NCI-H774 (cell line): Measurements from ENCODE around the gene TIMM21.

Source experiments
- DNase-seq: peaks from one replicate; lab custom pipeline; 2025; lab: John Stamatoyannopoulos, UW

TIMM21 gene, protein sequence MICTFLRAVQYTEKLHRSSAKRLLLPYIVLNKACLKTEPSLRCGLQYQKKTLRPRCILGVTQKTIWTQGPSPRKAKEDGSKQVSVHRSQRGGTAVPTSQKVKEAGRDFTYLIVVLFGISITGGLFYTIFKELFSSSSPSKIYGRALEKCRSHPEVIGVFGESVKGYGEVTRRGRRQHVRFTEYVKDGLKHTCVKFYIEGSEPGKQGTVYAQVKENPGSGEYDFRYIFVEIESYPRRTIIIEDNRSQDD

DNA sequence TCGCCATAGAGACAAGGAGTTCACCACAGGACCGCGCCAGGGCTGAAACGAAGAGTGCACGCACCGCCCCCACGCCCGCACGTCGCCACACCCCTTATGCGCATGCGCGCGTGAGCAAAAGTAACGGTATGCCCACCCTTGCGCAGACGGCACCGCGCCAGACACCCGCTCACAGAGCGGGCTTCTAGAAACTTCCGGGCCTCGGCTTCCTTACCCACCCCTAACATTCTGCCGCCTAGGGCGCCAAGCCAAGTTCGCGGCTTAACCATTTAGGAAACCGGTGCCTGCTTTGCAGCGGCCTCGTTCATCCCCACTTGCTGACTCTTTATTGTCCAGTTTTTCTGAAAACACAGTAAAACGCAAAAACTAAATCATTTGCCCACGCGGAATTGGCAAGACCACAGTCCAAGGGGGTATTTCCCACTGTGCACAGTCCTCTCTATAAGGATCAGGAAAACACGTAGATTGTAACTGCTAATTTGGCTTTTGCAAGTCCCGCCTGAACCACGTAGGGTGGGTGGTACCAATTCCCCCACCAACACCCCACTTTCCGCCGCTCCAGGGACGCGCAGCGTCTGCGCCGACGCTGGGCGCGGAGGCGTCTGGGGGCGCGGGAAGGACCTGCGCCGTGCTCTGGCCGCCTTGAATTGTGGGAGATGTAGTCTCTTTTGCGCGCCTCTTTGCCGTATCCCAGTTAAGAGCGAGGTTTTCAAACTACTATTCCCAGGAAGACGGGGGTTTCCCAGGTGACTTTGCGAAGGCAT, at the start of gene TIMM21, which contains the start of gene FBXO15:
TSS of gene TIMM21 (plus strand) at position 745 of the 764 bp plus-strand sequence. CDS start 286 bp downstream, outside the sequence.
TSS of gene FBXO15 (minus strand) at position 56 of the 764 bp plus-strand sequence. CDS start at position 7, 49 bp downstream.
- peak; percentile 96 for DNase-seq

DNA sequence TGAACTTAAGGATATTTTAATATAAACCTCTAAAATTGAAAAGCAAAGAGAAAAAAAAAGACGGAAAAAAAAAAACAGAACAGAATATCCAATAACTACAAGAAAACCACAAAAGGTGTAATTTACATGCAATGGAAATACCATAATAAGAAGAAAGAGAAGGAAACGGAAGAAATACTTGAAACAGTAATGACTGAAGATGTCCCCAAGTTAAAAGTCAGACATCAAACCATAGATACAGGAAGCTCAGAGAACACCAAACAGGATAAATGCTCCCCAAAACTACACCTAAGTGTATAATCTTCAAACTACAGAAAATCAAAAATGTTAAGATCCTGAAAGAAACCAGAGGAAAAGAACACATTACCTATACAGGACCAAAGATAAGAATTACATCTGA, 39.9 kb upstream of the TIMM21 start:
- DNase-seq, result no peak

DNA sequence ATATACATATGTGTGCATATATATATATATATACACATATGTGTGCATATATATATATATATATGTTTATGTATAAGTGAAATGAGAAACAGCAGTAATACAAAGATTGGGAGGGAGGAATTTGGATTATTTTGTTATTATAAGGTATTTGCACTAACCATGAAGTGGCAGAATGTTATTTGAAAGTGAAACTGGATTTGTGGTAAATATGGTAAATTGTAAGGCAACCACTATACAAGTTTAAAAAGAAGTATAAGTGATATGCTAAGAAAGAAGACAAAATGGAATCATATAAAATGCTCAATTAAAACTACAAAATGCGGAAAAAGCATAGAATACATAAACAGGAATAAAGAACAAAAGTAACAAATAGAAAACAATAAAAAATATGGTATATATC, 38.2 kb upstream of the TIMM21 start:
- no peak for DNase-seq

DNA sequence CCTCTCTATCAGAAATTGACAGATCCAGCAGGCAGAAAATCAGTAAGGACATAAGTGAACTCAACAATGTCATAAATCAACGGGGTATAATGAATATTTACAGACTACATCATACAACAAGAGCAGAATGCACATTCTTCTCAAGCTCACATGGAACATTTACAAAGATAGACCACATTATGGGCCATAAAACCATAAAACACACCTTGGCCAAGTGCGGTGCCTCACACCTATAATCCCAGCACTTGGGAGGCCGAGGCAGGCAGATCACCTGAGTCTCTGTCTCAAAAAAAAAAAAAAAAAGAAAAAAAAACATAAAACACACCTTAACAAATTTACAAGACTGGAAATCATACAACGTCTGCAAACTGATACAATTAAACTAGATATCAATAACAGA, 37.3 kb upstream of the TIMM21 start:
- DNase-seq, result no peak

DNA sequence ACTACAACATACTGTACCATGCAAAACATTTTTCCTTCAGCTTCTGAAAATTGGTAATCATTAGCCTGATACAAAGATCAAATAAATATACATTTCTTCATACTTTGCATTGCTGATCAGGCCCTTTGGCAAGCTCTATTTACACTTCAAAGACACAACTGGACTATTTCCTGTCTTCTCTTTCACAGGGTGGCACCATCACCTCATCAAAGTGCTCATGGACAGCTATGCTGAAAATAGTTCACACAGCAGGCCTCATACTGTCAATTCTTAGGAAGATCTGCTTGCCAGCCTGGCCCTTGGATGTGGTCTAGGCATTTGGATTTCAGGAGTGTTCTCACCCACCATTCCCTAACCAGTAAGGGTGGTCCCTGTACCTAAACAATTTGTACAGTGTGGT, 34.6 kb upstream of the TIMM21 start:
- DNase-seq, result no peak

DNA sequence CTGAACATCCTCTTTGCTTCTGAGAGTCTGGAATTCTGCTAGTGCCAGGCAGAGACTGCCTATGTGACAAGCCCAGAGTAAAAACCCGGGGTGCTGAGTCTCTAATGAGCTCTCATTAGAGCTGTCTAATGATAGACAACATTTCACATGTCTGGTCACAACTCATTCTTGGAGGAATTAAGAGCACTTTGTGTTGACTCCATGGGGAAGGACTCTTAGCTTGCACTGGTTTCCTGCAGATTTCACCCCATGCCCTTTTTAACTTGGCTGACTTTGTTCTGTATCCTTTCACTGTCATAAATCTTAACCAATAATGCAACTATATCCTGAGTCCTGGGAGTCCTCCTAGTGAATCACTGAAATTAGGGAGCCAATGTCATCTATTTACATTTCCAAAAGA, 34.2 kb upstream of the TIMM21 start:
- DNase-seq, result no peak

DNA sequence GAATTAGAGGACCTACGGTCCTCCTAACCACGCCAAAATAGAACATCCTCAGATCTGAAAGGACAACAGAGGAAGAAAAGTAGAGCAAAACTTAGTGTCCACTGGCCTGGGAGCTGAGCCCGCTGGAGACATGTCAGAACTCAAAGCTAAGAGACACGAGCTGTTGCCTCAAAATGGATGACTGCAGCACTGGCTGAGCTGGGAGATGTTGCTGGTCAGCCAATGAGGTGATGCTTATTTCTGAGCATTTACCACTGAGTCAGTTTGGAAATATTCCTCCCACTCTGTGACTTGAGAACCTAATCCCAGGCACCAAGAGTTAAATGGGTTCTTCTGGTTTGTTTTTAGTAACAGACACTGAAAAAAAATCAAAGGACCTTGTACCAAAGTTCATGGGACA, 33.3 kb upstream of the TIMM21 start:
- DNase-seq, result no peak

DNA sequence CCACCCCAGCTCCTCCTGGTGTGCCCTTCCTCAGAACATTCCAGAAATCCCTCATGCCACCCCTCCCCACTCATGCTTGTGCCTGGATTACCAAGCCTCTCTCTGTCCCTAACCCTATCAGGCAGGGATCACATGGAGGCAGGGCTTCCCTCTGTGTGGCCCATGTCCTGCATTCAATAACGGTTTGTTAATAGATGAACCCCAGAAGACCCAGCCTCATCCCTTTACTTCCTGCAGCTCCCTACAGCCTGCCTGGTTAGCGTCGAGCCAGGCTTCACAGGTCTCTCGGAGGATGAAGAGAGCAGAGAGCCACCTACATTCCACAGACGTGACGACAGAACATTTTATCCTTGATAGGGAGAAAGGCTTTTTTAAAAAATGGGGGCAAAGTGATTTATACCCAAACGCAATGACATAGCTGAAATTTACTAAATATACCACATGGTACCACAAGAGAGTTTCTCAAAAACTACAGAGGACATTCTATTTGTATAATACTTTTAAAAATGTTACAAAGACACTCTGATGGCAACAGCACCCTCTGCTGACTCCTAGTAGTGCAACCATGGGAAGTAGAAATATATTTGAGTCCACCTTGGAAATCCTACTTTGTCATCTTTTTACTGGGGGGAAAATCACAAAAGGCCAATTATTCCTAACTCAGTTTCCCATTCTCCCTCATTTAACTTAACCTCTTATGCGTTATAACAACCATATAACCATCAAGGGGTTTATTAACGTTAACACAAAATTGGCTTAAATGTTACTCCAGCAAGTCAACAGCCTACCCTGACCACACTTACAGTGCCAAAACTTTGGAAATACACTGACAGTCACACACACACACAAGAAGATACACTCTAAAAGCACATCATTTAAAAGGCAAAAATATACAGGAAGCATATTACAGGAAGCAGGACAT, 31.4 kb upstream of the TIMM21 start:
- DNase-seq, result peak; percentile 11

DNA sequence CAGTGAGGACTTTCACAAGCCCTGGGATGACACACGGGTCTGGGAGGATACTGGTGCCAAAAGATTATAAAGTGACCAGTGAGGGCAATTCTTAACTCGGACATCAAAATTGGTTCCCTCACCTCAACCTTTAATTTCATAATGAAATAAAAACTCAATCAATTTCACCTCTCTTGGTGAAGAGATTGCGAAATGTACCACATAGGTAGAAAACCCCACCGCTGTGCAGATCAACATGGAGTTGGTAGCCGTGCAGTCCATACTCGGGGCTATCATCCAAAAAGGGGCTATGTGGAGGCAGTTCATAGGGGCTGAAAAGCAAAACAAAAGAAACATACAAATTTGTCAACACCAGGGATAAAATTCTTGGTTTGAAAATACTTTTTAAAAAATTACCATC, 25.1 kb upstream of the TIMM21 start:
- no peak for DNase-seq

DNA sequence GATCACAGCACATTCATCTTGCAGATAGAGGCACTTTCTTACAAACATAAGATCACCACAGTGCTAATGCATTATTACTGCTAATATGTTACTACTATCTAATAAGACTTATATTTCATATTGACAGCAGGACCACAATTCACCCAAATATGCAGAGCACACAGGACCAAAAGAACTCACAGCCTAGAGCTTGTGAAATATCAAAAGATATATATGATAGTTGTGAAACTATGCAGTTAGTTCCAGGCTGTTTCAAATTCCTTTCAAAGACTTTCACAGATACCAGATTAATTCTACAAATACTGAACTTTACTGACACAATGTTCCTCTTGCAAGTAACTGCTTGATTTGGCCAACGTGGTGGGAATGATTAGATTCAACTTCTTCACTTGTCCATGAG, 23.7 kb upstream of the TIMM21 start:
- DNase-seq, result no peak

DNA sequence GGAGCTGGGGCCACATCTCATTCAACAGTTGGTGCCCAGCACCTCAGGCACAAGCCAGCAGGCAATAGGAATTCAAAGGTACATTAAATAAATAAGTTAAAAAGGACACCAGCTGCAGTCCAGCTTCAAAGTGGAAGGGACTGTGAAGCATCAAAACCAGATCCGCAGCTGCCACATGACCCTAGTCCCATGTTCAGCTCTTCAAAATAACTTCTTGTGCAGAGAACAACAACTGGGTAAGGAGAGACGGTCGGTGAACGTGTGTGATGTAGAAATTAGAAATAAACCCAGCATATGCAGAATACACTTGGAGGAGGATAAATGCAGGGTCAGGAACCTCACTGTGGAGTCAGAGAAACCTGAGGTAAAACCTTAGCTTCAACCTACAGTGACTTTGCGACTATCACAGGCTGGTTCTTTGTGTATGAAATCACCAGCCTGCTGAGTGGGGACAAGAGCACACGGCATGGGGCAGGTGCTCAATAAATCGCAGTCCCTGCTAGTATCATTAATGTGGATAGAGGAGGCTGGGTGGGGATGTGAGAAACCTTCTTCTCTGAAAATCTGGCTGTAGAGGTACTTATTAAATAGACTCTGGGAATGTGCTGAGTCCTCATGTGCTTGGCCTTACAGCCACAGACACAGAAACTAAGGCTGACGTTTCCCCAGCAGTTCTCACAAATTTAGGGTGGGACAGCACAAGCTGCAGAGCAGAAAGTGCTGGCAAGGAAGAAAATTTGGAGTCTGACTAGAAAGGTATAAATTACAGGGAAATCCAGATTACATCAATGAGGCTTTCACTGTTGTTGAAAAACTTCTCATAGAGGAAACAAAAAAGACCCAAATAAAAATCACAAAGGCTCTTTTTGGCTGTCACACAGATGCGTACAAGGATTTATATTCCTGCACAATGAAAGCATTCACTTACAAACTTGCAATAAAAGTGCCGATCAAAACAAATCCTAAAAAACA, 21.4 kb upstream of the TIMM21 start:
- no peak for DNase-seq

DNA sequence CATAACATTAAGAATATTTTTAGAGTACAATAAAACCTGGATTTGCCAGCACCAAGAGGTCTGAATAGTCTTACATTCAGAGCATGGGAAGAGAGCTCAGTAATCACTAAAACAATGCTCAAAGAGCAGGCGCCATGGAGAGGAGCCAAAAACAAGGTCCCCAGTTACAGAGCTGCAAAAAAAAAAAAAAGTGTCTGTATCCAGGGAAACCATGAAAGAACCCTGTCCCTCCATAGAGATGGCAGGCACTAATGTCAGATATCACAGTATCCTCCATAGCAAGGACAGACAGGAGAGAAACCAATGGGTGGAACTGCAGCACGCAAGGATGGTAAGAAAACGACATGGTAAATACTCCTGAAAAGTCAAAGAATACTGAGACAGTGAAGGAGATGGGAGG, 20.2 kb upstream of the TIMM21 start:
- no peak for DNase-seq

DNA sequence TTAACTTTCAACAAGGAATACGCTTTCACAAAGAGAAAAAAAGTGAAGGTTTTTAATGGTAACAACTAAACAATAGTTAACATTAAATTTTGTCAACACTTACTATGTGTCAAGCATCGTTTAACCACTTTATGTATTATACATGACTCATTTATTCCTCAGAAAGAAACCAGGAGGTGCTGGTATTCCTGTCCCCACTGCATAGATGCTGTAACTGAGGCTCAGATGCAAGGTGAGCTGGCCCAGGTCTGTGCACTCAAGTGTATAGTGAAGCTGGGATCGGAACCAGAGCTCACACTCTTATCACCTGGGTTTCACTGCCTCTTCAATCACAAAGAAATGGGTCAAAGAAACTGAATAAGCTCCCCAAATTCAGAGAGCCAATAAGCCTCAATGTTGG, 17.2 kb upstream of the TIMM21 start:
- no peak for DNase-seq

DNA sequence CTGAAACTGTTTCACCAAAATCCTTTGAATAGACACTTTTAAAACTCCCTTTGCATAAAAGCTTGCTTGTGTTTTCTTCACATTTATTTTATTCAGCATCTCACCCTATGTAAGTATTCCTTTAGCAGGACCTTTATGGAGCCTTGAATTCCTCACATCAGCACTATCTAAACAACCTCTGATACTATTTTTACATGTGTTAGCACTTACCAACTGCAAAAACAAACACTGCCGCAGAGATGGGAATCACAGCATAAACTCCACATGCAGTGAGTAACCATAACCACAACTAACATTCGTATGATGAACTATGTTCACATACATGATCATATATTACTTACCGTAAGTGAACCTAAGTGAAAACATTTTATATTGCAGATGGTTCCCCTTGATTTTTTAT, 16.1 kb upstream of the TIMM21 start:
- DNase-seq, result no peak

DNA sequence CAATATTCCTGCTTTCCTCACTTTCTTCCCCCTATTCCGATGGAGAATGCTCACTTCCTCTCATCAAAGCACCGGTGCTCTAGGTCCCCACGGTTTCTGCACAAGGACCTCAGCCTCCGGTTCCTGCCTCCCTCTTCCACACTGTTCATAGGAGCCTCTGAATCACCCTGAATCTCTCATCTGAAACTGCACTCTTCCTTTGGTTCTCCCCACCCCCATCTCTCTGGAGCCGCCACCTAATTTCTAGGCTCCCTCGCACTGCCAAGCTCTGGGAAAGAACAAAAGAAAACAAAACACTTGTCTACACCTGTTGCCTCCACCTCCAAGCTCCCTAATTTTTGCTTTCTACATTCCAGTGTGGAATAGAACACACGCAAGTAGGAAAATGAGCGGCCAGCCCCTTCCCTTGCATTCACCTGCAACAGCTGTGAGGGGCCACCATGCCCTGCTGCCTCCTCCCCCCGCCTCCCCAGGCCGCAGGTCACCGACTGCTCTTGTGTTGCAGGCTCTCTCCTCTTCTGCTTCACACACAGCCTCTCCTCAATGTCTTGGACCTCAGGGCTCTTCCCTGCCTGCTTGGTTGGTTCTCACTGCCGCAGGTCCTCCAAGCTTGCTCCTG, 10.3 kb upstream of the TIMM21 start:
- DNase-seq, result no peak

DNA sequence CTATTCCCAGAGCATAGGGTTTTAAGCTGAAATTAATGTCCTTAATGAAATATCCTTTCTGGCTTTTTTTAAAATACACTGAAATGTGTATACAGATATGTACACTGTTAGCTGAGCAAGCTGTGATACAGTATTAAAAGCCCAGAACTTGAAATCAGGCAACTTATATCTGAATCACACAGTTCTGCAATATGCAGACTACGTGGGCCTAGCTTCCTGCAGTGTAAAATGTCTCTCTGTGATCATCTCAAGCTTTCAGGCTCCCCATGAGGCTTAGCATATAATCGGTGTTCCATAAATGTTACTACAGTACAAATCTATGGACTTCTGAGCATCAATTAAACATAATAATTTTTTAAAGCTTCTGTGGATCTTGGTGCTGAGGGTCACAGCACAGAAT, 8.9 kb upstream of the TIMM21 start:
- DNase-seq, result no peak

DNA sequence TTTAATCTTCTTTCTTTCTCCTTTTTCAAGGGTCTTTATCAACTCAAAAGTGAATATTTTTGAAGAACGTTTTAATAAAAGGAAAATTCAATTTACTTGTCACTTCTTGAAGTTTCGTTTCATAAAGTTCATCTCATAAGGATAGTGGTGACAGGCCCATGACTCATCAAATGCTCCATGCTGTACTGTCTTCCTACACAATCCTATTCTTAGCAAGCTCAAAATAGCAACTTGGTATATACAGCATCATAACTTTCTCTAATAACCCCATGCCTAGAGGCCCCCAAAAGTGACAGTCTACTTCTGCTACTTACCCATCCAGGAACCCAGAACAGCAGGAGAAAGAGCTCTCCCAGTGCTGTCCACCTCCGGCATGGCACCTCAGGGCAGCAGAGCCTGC, 8.4 kb upstream of the TIMM21 start:
- no peak for DNase-seq

DNA sequence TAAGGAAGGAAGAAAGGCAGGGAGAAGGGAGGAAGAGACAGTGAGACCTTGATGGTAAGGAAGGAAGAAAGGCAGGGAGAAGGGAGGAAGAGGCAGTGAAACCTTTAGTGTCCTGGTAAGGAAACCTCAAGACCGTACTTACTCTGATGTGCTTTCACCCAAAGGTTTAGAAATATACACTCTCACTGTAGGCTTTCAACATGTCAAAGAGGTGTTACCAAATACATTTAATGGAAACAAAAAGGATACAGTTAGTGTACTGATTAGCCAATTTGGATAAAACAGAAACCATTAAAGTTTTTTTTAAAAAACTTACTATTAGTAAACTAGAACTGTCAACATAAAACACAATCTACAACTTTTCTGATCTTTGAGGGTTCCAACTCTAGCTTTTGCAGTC, 7.7 kb upstream of the TIMM21 start:
- no peak for DNase-seq

DNA sequence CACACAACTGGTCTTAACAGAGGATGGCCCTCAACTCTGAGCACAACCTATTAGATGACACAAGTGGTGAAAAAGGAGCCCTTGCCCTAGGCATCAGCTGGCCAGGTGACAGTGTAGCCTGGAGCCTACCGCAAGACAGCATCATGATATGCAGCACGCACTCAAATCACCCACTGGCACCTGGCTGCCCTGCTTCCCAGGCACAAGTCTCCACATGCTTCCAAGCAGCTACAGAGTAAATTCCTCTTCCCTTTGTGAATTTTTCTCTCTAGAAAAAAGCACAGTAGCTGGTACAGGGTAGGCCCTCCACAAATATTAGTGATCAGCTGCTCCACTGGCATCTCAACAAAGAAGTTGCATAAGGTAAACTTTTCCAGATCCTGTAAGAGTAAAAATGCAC, 6.7 kb upstream of the TIMM21 start:
- no peak for DNase-seq

DNA sequence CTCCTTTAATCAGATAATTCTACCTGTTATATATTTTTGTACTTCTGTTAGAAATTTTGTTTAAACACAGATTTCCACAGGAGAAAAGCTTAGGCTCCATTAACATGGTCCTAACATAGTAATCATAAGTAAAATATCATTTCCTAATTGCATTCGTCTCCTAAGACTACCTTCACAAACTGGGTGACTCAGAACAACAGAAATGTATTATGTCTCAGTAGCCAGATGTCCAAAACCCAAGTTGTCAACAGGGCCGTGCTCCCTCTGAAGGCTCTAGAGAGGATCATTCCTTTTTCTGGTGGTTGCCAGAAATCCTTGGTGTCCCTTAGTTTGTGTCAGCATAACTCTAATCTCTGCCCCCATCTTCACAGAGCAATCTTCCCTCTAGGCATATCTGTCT, 6.1 kb upstream of the TIMM21 start:
- DNase-seq, result no peak

DNA sequence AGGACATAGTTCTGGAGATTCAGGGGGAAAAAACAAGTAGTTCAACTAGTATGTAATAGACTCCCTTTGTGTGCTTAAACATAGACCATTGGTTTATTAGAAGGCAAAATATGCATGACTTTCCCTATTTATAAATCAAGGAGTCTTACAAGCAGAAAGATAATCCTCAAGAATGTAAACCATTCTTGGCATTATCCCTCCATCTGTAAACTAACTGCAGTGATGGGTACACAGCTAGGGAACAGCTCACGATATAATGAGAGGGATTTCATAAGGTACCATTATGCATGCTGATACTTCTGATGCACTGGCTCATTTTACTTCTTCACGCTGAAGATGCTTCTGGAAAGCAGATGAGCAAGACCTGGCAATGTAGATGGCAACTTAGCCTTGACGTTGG, 1.6 kb upstream of the TIMM21 start:
- DNase-seq, result no peak
